A549 (cell line): Measurements from ENCODE around the gene RBM17. TPM values are rescaled to one million over a fixed set of nuclear protein-coding genes. Genes with fewer than 3 reads are reported as not detected.

ENCODE experiments used
- ATAC-seq, 2 experiments: fragments of 200-7000 bp in 1 of 2; fragments of >200 bp in 1 of 2; cut with Nextera tagmentation in 1 of 2; cut with Tn5 transposase in 1 of 2; 3 replicates each; pipeline versions ENCODE4 v1.8.0 to v1.9.1; 2018 to 2020; ENCODE audit warnings: mild to moderate bottlenecking in 1 of 2, moderate library complexity in 1 of 2
- CTCF ChIA-PET: fragments of 300-600 bp; sonication (Branson Sonifier 250); formaldehyde crosslinking; extraction: SDS; loops from one replicate; lab custom pipeline; 2021; ENCODE audit warnings: antibody characterized with exemption, inconsistent platforms; lab: Yijun Ruan, JAX
- POLR2A ChIA-PET: fragments of 350-600 bp; formaldehyde crosslinking; extraction: SDS; loops from one replicate; lab custom pipeline; 2021; ENCODE audit warnings: antibody characterized with exemption, inconsistent platforms; lab: Yijun Ruan, JAX
- DNase-seq, 2 experiments: peaks; one replicate each; pipeline versions ENCODE4 v3.0.0 to v3.0.0-alpha.2; 2011 to 2016; ENCODE audit warnings: low read depth in 1 of 2, low spot score in 1 of 2
- FAIRE-seq: peaks from 2 replicates; lab custom pipeline; 2011; peaks lifted over from hg19 to GRCh38; lab: Jason Lieb, UNC
- H3K27ac ChIP-seq, 2 experiments: fragments of >200 bp; sonication (Bioruptor Twin); formaldehyde crosslinking; 3 replicates each; pipeline ENCODE4 v1.5.1; 2016 to 2017
- H3K4me1 ChIP-seq: fragments of >200 bp; sonication (Bioruptor Twin); formaldehyde crosslinking; 3 replicates; pipeline ENCODE4 v1.6.1; 2016
- H3K4me2 ChIP-seq: fragments of >200 bp; sonication (Bioruptor Twin); formaldehyde crosslinking; 3 replicates; pipeline ENCODE4 v1.6.1; 2016
- H3K4me3 ChIP-seq: fragments of >200 bp; sonication (Bioruptor Twin); formaldehyde crosslinking; 3 replicates; pipeline ENCODE4 v1.5.1; 2016
- H3K9me3 ChIP-seq: fragments of >200 bp; sonication (Bioruptor Twin); formaldehyde crosslinking; 3 replicates; pipeline ENCODE4 v1.6.1; 2016
- EHF ChIP-seq: fragments of 250-450 bp; sonication (Bioruptor Pico); IDR thresholded peaks from 2 replicates; pipeline ENCODE4 v1.5.0; 2020; ENCODE audit warnings: mild to moderate bottlenecking
- EHMT2 ChIP-seq: fragments of 200-600 bp; sonication (generic); IDR thresholded peaks from 2 replicates; pipeline ENCODE4 v1.6.1; 2016; ENCODE audit warnings: antibody characterized with exemption, low read depth, mild to moderate bottlenecking, moderate library complexity
- ESRRA ChIP-seq: fragments of 150-350 bp; IDR thresholded peaks from 2 replicates; pipeline ENCODE4 v1.6.1; 2014; ENCODE audit warnings: mild to moderate bottlenecking, low read length, borderline replicate concordance
- FOSB ChIP-seq: fragments of 250-450 bp; sonication (Bioruptor Pico); IDR thresholded peaks from 2 replicates; pipeline ENCODE4 v1.5.0; 2020; ENCODE audit warnings: mild to moderate bottlenecking, moderate library complexity
- GATA3 ChIP-seq: IDR thresholded peaks from 2 replicates; pipeline ENCODE4 v1.6.1; 2012; ENCODE audit warnings: borderline replicate concordance
- HOXA7 ChIP-seq: fragments of 250-450 bp; sonication (Bioruptor Pico); IDR thresholded peaks from 2 replicates; pipeline ENCODE4 v1.5.0; 2020; ENCODE audit warnings: mild to moderate bottlenecking, moderate library complexity
- MAZ ChIP-seq: fragments of 150-350 bp; IDR thresholded peaks from 2 replicates; pipeline ENCODE4 v1.6.1; 2014; ENCODE audit warnings: antibody characterized with exemption, low read depth, low read length, borderline replicate concordance
- NFE2L2 ChIP-seq: fragments of 150-350 bp; conservative IDR thresholded peaks from 2 replicates; pipeline ENCODE4 v1.6.1; 2014; ENCODE audit warnings: low read length
- PHF8 ChIP-seq: fragments of 200-600 bp; sonication (generic); IDR thresholded peaks from 2 replicates; pipeline ENCODE4 v1.6.1; 2016; ENCODE audit warnings: low read depth, mild to moderate bottlenecking, antibody characterized with exemption, moderate library complexity, borderline replicate concordance
- RAD21 ChIP-seq, 2 experiments: fragments of >200 bp in 1 of 2; sonication (Bioruptor Twin) in 1 of 2; formaldehyde crosslinking in 1 of 2; IDR thresholded peaks in 1 of 2; conservative IDR thresholded peaks in 1 of 2; 2 replicates in 1 of 2; 3 replicates in 1 of 2; pipeline ENCODE4 v1.6.1; 2012 to 2018; ENCODE audit warnings: inconsistent platforms in 1 of 2
- RCOR1 ChIP-seq: fragments of 150-350 bp; IDR thresholded peaks from 2 replicates; pipeline ENCODE4 v1.6.1; 2014; ENCODE audit warnings: antibody characterized with exemption, low read length, low read depth
- RFX5 ChIP-seq: fragments of 450-650 bp; IDR thresholded peaks from 2 replicates; pipeline ENCODE4 v1.7.1; 2014; ENCODE audit warnings: antibody characterized with exemption, mild to moderate bottlenecking, moderate library complexity
- SMC3 ChIP-seq: fragments of >200 bp; sonication (Bioruptor Twin); formaldehyde crosslinking; IDR thresholded peaks from 3 replicates; pipeline ENCODE4 v1.6.1; 2018; ENCODE audit warnings: inconsistent platforms
- TFCP2L1 ChIP-seq: fragments of 250-450 bp; sonication (Bioruptor Pico); IDR thresholded peaks from 2 replicates; pipeline ENCODE4 v1.5.0; 2021; ENCODE audit warnings: mild to moderate bottlenecking
- ZC3H11A ChIP-seq: fragments of 450-650 bp; IDR thresholded peaks from 2 replicates; pipeline ENCODE4 v1.6.1; 2014; ENCODE audit warnings: antibody characterized with exemption, mild to moderate bottlenecking
- ZFP36 ChIP-seq: fragments of 450-650 bp; IDR thresholded peaks from 2 replicates; pipeline ENCODE4 v1.6.1; 2014; ENCODE audit warnings: borderline replicate concordance; ENCODE audit not compliant: partially characterized antibody
- ZSCAN20 ChIP-seq: fragments of 250-450 bp; sonication (Bioruptor Pico); IDR thresholded peaks from 2 replicates; pipeline ENCODE4 v1.8.0; 2022; ENCODE audit warnings: mild to moderate bottlenecking, moderate library complexity
- WGBS: methylation state at CpG from one replicate; pipeline ENCODE4 v1.1.6; 2017; ENCODE audit errors: missing lambda C conversion rate; 5-methylcytosine and 5-hydroxymethylcytosine counted together
- polyA plus RNA-seq, 4 experiments: library from polyadenylated mRNA; depleted of rRNA in 3 of 4; stranded (reverse); fragments of >200 nt; fragmentation: RNase III in 1 of 4; extraction: RNeasy Plus Mini Kit Qiagen cat#74134 plus additional on column Dnase treatment in 1 of 4; gene quantifications; 2 replicates in 3 of 4; 3 replicates in 1 of 4; pipeline ENCODE4 v1.2.3, GENCODE V29; 2011 to 2017
- TF ChIP-seq, protein P1 (sequence below): IDR thresholded peaks from 2 replicates; pipeline ENCODE4 v1.6.1; 2012; ENCODE audit warnings: low read depth, borderline replicate concordance
- TF ChIP-seq, protein P2 (sequence below): fragments of 250-450 bp; sonication (Bioruptor Pico); IDR thresholded peaks from 2 replicates; pipeline ENCODE4 v1.5.0; 2020; ENCODE audit warnings: low read depth, mild to moderate bottlenecking, moderate library complexity
- TF ChIP-seq, protein P3 (sequence below): fragments of >200 bp; sonication (Bioruptor Twin); formaldehyde crosslinking; IDR thresholded peaks from 3 replicates; pipeline ENCODE4 v1.6.1; 2016

The RBM17 gene
- polyA plus RNA-seq, 2 of the 4 experiments (the other 2 are of a cell fraction), result 75.2 to 121 TPM

DNA sequence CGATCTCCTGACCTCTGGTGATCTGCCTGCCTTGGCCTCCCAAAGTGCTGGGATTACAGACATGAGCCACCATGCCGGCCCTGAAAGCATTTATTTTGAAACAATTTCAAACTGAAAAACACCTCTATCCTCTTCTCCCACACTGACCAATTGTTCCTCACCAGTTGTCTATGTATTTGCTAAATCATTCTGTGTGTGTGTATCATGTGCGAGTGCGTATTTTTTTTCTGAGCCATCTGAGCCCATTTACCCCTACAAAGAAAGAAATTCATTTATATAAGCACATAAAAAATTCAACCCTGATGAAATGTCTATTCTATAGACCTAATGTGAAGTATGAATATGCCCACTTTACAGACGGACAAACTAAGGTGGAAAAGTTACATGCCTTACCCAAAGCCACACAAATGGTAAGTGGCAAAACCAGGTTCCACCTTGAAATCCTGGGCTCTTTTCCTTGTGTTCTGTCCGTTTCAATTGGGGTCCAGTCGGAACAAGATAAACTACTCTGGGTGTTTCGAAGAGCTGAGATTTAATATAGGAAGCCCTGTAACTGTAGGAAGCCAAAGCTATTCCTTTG lies 46.8 kb downstream of the RBM17 start:
- 76% methylated on average over 8 of the region's 8 CpGs for WGBS
- Histone ChIP-seq H3K27ac (no peak overlapping the region), H3K4me1 (peaks cover 10% of the 10 kb centered on the region; the same call in 2 of the 3 replicates), H3K9me3 (no peaks in the 10 kb centered on the region), H3K4me2 (no peak overlapping the region), H3K4me3 (no peak overlapping the region)
- no peak for FAIRE-seq
- ATAC-seq, result no peak
- CTCF ChIA-PET, result interaction anchor here (0.7 to 6.6 kb wide), 8 partner anchors 12 to 302 kb away, joined by 3 to 32 read pairs (median 4); partner anchors contain the start of gene PFKFB3
- no peak for DNase-seq
- TF ChIP-seq FOSB (CRISPR knock-in tag) (no peak), ZFP36 (no peak)
- POLR2A ChIA-PET, result interaction anchor here (0.7 to 1.1 kb wide), 3 partner anchors 9 to 67 kb away, joined by 3 read pairs; partner anchors contain the start of gene PFKFB3

DNA sequence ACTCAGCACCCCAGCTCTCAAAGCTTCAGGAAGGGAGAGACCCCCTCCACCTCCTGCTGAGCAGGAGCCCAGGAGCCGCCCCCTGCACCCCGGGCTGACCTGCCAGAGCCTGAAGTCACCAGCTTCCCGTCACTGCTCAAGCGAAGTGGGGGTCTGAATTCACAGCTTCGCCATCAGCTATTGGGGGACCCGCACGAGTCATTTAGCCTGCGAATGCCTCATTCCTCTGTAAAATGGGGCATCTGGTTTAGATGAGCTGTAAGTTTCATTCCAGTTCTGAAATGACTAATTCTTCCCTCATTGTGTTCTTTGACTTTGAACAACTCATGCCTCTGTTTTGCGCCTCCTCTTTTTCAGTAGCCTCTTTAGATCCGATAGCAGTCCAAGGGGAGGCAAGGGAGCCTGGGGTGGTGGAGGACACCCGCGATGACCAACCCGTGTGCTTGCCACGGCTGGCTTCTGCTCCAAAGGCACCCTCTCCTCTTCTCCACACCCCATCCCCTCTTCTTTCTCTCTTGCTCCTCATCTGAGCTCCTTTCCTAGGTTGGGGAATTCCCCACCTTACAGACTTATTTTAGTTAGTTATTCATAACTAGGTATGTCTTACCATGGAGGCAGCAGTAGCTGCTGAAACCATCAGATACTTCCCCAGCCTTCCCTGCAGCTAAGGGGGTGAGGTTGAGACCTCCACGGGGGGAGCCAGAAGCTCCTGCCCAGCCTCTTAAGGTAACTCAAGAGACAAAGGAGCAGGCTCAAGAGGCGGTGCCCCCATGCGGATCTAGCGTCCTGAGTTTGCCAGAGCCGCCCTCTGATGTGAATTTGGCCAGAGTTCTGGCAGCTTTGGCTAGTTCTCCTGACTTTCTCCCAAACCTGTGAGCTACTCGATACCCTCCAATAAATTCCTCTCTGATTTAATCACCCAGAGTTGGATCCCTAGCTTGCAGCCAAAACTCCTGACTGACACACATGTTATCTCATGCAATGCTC lies 47.7 kb downstream of the RBM17 start:
- DNase-seq, result no peak
- CTCF ChIA-PET, result interaction anchor here (0.7 to 6.6 kb wide), 10 partner anchors 10 to 270 kb away, joined by 3 to 32 read pairs (median 5); partner anchors contain the start of gene PFKFB3

DNA sequence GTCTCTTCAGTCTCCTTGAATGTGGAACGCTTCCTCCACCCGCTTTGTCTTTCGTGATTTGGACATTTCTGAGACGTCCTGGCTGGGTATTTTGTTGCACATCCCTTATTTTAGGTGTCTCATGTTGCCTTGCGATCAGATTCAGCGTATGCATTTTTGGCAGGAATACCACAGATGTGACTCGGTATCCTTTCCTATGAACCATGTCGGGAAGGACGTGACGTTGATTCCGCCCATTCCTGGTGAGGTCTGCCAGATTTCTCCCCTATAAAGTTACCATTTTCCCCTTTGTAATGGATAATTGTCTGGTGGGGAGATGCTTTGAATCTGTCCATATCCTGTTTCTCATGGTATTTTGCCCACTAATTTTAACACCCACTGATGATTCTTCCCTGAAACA lies 49.6 kb downstream of the RBM17 start:
- no peak for TF ChIP-seq EHMT2
- TF ChIP-seq, protein P1, sequence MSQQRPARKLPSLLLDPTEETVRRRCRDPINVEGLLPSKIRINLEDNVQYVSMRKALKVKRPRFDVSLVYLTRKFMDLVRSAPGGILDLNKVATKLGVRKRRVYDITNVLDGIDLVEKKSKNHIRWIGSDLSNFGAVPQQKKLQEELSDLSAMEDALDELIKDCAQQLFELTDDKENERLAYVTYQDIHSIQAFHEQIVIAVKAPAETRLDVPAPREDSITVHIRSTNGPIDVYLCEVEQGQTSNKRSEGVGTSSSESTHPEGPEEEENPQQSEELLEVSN, result no peak
- TF ChIP-seq ZC3H11A, result no peak
- no peak for TF ChIP-seq NFE2L2
- TF ChIP-seq, protein P2, sequence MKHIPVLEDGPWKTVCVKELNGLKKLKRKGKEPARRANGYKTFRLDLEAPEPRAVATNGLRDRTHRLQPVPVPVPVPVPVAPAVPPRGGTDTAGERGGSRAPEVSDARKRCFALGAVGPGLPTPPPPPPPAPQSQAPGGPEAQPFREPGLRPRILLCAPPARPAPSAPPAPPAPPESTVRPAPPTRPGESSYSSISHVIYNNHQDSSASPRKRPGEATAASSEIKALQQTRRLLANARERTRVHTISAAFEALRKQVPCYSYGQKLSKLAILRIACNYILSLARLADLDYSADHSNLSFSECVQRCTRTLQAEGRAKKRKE (CRISPR knock-in tag), result no peak
- Histone ChIP-seq H3K4me1 (peaks cover 18% of the 10 kb centered on the region; the same call in 2 of the 3 replicates), H3K27ac (no peak overlapping the region), H3K9me3 (no peaks in the 10 kb centered on the region), H3K4me2 (no peak overlapping the region), H3K4me3 (no peak overlapping the region)
- 89% methylated on average over 11 of the region's 11 CpGs for WGBS
- ChIA-PET POLR2A (no interaction called here), CTCF (interaction anchor here (1.2 to 6.6 kb wide), 4 partner anchors 12 to 263 kb away, joined by 3 to 32 read pairs (median 6); partner anchors contain the start of gene PFKFB3)
- ATAC-seq, result no peak
- no peak for FAIRE-seq
- DNase-seq, result no peak

More for the DNA sequence above, 47.7 kb downstream of the RBM17 start:
- ATAC-seq (peak; percentile 14 to 35; a peak in 3 of 6 replicates), FAIRE-seq (no peak)
- Histone ChIP-seq H3K4me1 (peaks cover 15% of the 10 kb centered on the region; the same call in 2 of the 3 replicates), H3K27ac (no peak overlapping the region; a peak in 1 of 6 replicates), H3K9me3 (no peaks in the 10 kb centered on the region), H3K4me2 (peak overlapping the region; percentile 38; the same call in 2 of the 3 replicates), H3K4me3 (no peak overlapping the region)
- POLR2A ChIA-PET, result interaction anchor here (1.1 to 1.3 kb wide), 2 partner anchors 31 to 66 kb away, joined by 3 read pairs; partner anchors contain the start of gene PFKFB3
- WGBS, result 36% methylated on average over 20 of the region's 20 CpGs
- no peak for TF ChIP-seq GATA3
- TF ChIP-seq MAZ, result no peak
- no peak for TF ChIP-seq TFCP2L1 (CRISPR knock-in tag)
- TF ChIP-seq RCOR1, result no peak
- TF ChIP-seq ZSCAN20 (CRISPR knock-in tag), result no peak
- no peak for TF ChIP-seq EHF (CRISPR knock-in tag)
- TF ChIP-seq RAD21 (conservative IDR thresholded peaks at IDR 0.05 in 1 of 2, IDR thresholded peaks at IDR 0.05 in 1 of 2), result no peak
- no peak for TF ChIP-seq FOSB (CRISPR knock-in tag)
- TF ChIP-seq EHMT2, result no peak
- no peak for TF ChIP-seq RFX5
- TF ChIP-seq HOXA7, result no peak
- TF ChIP-seq, protein P3, sequence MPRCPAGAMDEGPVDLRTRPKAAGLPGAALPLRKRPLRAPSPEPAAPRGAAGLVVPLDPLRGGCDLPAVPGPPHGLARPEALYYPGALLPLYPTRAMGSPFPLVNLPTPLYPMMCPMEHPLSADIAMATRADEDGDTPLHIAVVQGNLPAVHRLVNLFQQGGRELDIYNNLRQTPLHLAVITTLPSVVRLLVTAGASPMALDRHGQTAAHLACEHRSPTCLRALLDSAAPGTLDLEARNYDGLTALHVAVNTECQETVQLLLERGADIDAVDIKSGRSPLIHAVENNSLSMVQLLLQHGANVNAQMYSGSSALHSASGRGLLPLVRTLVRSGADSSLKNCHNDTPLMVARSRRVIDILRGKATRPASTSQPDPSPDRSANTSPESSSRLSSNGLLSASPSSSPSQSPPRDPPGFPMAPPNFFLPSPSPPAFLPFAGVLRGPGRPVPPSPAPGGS, result no peak
- no peak for TF ChIP-seq PHF8
- no peak for TF ChIP-seq ZFP36
- TF ChIP-seq ESRRA, result no peak
- TF ChIP-seq SMC3, result no peak
